HG03097 (cell line): ENCODE measurements around the gene FICD.
"Not testable (repeated sequence)": the region's sequence is repeated elsewhere in the genome, so short reads cannot be mapped to it uniquely, and the experiment has no call there.

Source experiments
- ATAC-seq: cut with Tn5 transposase; IDR thresholded peaks from one replicate; pipeline ENCODE4 v1.9.1; 2021; ENCODE audit not compliant: unreplicated experiment, low FRiP score

FICD gene

GRCh38 chr12:108514973-108515814 lies at the start of gene FICD:
TSS of gene FICD (plus strand) at chr12:108515277. CDS start at chr12:108516973, 1,696 bp downstream.
- peak; percentile 82 for ATAC-seq

GRCh38 chr12:108465417-108465816 lies 49.7 kb upstream of the FICD start:
- no peak for ATAC-seq

GRCh38 chr12:108468196-108468968 lies 46.7 kb upstream of the FICD start:
- ATAC-seq = no peak

- ATAC-seq = no peak
Measured at GRCh38 chr12:108473400-108474055, 41.5 kb upstream of the FICD start.

GRCh38 chr12:108475396-108475795 lies 39.7 kb upstream of the FICD start:
- no peak for ATAC-seq

- ATAC-seq = no peak
Measured at GRCh38 chr12:108477055-108477880, 37.8 kb upstream of the FICD start.

GRCh38 chr12:108477881-108478259 lies 37.2 kb upstream of the FICD start:
- ATAC-seq = no peak

GRCh38 chr12:108478611-108479206 lies 36.4 kb upstream of the FICD start:
- no peak for ATAC-seq

GRCh38 chr12:108479364-108480070 lies 35.6 kb upstream of the FICD start:
- no peak for ATAC-seq

- no peak for ATAC-seq
Measured at GRCh38 chr12:108482717-108483212, 32.3 kb upstream of the FICD start.

GRCh38 chr12:108483213-108484059 lies 31.6 kb upstream of the FICD start:
- ATAC-seq = no peak

- ATAC-seq = no peak
Measured at GRCh38 chr12:108484431-108484830, 30.6 kb upstream of the FICD start.

- ATAC-seq = no peak
Measured at GRCh38 chr12:108484845-108485244, 30.2 kb upstream of the FICD start.

GRCh38 chr12:108485371-108485770 lies 29.7 kb upstream of the FICD start:
- not testable (repeated sequence) for ATAC-seq

- not testable (repeated sequence) for ATAC-seq
Measured at GRCh38 chr12:108487029-108487428, 28.0 kb upstream of the FICD start.

GRCh38 chr12:108491256-108491655 lies 23.8 kb upstream of the FICD start:
- no peak for ATAC-seq

GRCh38 chr12:108495054-108495453 lies 20.0 kb upstream of the FICD start:
- ATAC-seq = no peak
